SK-N-SH treated with all-trans-retinoic acid at 6 μM for 48 hours (cell line): ENCODE data around the gene ENTHD1.

Source experiments
- ARNTL ChIP-seq: fragments of 450-650 bp; formaldehyde crosslinking; IDR thresholded peaks from 2 replicates; pipeline ENCODE4 v1.5.0; 2020; ENCODE audit warnings: low read depth, mild to moderate bottlenecking, moderate library complexity, borderline replicate concordance
- BACH2 ChIP-seq: fragments of 250-450 bp; sonication (Bioruptor Pico); IDR thresholded peaks from 2 replicates; pipeline ENCODE4 v1.9.0; 2021; ENCODE audit warnings: mild to moderate bottlenecking, borderline replicate concordance
- PPARA ChIP-seq: fragments of 250-450 bp; sonication (Bioruptor Pico); IDR thresholded peaks from 2 replicates; pipeline ENCODE4 v1.5.0; 2020; ENCODE audit warnings: mild to moderate bottlenecking, borderline replicate concordance
- ZFP30 ChIP-seq: fragments of 450-650 bp; formaldehyde crosslinking; IDR thresholded peaks from 2 replicates; pipeline ENCODE4 v1.5.0; 2022; ENCODE audit warnings: mild to moderate bottlenecking, moderate library complexity
- TF ChIP-seq, protein P1 (sequence below): fragments of 250-450 bp; sonication (Bioruptor Pico); IDR thresholded peaks from 2 replicates; pipeline ENCODE4 v1.5.1; 2021; ENCODE audit warnings: mild to moderate bottlenecking, moderate library complexity

DNA sequence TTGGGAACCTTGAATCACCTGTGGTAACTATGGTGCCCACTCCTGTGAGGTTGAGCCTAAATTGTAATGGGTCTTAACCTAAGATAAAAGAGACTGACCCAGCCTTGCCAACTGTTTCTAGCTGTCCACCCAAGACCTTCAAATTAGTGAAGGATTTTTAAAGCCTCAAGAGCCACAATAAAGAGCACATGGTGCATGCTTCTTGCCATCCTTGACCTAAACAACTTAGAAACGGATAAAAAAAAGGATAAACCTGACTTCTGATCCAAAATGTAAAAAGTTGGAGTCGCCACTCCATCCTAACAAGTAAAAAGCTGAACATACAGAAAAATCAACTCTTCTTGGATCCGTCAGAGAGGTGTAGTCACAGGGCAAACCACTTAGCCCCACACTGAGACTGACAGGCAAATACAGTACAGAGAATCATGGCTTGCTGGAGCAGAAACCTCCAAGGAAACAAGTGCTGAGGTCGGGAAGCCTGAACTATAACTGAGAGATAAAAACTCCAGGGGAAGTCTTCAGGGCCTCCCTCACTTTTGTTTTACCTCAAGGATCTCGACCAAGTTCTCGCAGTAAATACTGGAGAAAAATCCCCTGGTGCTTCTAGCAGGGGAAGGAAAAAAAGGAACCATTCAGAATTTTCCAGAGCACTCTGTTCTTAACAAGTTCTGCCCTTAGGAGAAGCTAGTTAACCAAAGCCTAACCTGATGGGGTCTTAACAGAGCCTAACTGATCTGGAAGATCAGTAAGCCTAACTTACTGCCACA, 16.3 kb downstream of the ENTHD1 start:
- no peak for TF ChIP-seq ZFP30
- no peak for TF ChIP-seq PPARA
- TF ChIP-seq, protein P1, sequence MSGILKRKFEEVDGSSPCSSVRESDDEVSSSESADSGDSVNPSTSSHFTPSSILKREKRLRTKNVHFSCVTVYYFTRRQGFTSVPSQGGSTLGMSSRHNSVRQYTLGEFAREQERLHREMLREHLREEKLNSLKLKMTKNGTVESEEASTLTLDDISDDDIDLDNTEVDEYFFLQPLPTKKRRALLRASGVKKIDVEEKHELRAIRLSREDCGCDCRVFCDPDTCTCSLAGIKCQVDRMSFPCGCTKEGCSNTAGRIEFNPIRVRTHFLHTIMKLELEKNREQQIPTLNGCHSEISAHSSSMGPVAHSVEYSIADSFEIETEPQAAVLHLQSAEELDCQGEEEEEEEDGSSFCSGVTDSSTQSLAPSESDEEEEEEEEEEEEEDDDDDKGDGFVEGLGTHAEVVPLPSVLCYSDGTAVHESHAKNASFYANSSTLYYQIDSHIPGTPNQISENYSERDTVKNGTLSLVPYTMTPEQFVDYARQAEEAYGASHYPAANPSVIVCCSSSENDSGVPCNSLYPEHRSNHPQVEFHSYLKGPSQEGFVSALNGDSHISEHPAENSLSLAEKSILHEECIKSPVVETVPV, result no peak
- TF ChIP-seq ARNTL (CRISPR knock-in tag), result no peak
- TF ChIP-seq BACH2 (CRISPR knock-in tag), result no peak
